Measurements from ENCODE around the gene GPR137. TPM values are rescaled to one million over a fixed set of nuclear protein-coding genes. Genes with fewer than 3 reads are reported as not detected.

The GPR137 gene
- polyA plus RNA-seq, 3 donors, result 7.8 to 21.0 (median 9.3) TPM

DNA sequence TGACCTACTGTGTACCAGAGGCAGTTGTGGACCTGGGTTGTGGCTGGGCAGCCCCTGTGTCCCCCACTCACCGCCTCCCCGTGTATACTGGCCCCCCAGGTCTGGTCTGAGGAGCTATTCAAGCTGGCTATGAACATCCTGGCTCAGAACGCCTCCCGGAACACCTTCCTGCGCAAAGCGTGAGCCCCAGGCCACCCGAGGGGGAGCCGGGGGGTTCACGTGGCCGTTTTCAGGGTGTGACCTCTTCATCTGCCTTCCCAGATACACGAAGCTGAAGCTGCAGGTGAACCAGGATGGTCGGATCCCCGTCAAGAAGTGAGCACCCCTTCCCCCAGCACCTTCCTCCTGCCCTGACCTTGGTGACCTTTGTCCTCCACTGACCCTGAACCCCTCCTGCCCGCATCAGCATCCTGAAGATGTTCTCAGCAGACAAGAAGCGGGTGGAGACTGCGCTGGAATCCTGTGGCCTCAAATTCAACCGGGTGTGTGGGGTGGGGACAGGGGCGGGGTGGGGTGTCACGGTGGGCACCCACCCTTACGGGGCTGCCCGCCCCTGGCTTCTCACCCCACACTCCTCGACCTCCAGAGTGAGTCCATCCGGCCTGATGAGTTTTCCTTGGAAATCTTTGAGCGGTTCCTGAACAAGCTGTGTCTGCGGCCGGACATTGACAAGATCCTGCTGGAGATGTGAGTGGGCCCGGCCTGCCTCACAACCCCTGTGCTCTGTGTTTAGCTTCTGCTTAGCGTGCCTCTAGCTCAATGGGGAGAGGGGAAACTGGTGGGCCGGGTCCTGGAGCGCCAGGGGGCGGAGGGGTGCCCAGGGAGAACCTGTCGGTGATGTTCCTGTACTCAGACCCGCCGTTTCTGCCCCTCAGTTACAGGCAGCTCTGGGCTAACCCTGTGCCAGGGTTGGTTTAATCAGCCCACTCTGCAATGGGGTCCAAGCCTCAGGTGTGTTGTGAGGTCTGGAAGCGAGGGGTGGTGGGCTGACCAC is 30.2 kb upstream of the GPR137 start:
- H3K4me2 ChIP-seq (replicated peaks; ENCODE audit: extremely low read depth, low read length, poor library complexity, severe bottlenecking), result no peak overlapping the region
- H3K27me3 ChIP-seq (ENCODE audit: control insufficient read depth in 2 of 2, insufficient read depth in 2 of 2, low read length in 2 of 2), result no peaks in the 10 kb centered on the region
- peaks cover 0 to 4% (median 0%) of the 10 kb centered on the region in 7 donors for H3K9me3 Mint-ChIP-seq
- peaks cover 51 to 62% of the 10 kb centered on the region in 2 donors for H3K36me3 ChIP-seq (replicated peaks in 1 of 2; ENCODE audit: control insufficient read depth in 1 of 2, insufficient read depth in 2 of 2, low read length in 2 of 2)
- intact Hi-C loops (cut with micrococcal nuclease), result no loop called here
- peaks cover 25 to 35% of the 10 kb centered on the region in 2 donors for H3K4me1 ChIP-seq (ENCODE audit: control insufficient read depth in 1 of 2, insufficient read depth in 2 of 2, low read length in 2 of 2)
- peaks cover 24% of the 10 kb centered on the region for H3K4me1 Mint-ChIP-seq
- no peak overlapping the region for H3K27ac ChIP-seq (ENCODE audit: low read depth in 1 of 2, low read length in 2 of 2)
- peaks cover 34% of the 10 kb centered on the region for H4K20me1 ChIP-seq (ENCODE audit: insufficient read depth, low read length)
- peaks cover 45 to 62% of the 10 kb centered on the region in 2 donors for H3K36me3 Mint-ChIP-seq
- TF ChIP-seq, protein P1, sequence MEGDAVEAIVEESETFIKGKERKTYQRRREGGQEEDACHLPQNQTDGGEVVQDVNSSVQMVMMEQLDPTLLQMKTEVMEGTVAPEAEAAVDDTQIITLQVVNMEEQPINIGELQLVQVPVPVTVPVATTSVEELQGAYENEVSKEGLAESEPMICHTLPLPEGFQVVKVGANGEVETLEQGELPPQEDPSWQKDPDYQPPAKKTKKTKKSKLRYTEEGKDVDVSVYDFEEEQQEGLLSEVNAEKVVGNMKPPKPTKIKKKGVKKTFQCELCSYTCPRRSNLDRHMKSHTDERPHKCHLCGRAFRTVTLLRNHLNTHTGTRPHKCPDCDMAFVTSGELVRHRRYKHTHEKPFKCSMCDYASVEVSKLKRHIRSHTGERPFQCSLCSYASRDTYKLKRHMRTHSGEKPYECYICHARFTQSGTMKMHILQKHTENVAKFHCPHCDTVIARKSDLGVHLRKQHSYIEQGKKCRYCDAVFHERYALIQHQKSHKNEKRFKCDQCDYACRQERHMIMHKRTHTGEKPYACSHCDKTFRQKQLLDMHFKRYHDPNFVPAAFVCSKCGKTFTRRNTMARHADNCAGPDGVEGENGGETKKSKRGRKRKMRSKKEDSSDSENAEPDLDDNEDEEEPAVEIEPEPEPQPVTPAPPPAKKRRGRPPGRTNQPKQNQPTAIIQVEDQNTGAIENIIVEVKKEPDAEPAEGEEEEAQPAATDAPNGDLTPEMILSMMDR (IDR thresholded peaks at IDR 0.05), result no peak
- H3K79me2 ChIP-seq (ENCODE audit: insufficient read depth, low read length), result peaks cover 18% of the 10 kb centered on the region
- H2AFZ ChIP-seq (ENCODE audit: insufficient read depth, low read depth, low read length, poor library complexity, severe bottlenecking), result no peak overlapping the region
- H3K9ac ChIP-seq (ENCODE audit: insufficient read depth, low read length, poor library complexity, severe bottlenecking), result no peak overlapping the region
- H3K9me3 ChIP-seq (replicated peaks in 1 of 2; ENCODE audit: control insufficient read depth in 1 of 2, insufficient read depth in 1 of 2, low read length in 2 of 2), result no peaks in the 10 kb centered on the region
- H3K4me3 Mint-ChIP-seq, result no peak overlapping the region
- peak overlapping the region in 1 of 7 donors; percentile 53 for H3K27ac Mint-ChIP-seq
- H3K27me3 Mint-ChIP-seq (ENCODE audit: low read depth in 3 of 3), result peaks cover 3 to 4% (median 4%) of the 10 kb centered on the region in 3 donors
- DNase-seq, result no peak
- WGBS (ENCODE audit: insufficient coverage), result over 99% methylated on average over 26 of the region's 35 CpGs
- no peak overlapping the region for H3K4me3 ChIP-seq (replicated peaks in 1 of 3; ENCODE audit: low read depth in 2 of 3, low read length in 3 of 3)

DNA sequence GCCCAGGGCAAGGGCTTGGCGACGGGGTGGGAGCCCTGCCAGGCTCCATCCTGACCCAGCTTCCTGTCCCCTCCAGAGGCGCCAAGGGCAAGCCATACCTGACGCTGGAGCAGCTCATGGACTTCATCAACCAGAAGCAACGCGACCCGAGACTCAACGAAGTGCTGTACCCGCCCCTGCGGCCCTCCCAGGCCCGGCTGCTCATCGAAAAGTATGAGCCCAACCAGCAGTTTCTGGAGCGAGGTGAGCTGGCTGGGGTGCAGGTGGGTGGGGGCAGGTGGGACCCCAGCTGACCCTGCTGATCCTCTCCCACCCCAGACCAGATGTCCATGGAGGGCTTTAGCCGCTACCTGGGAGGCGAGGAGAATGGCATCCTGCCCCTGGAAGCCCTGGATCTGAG is 29.3 kb upstream of the GPR137 start:
- Histone ChIP-seq H3K27me3 (ENCODE audit: control insufficient read depth in 2 of 2, insufficient read depth in 2 of 2, low read length in 2 of 2) (no peaks in the 10 kb centered on the region), H3K9me3 (replicated peaks in 1 of 2; ENCODE audit: control insufficient read depth in 1 of 2, insufficient read depth in 1 of 2, low read length in 2 of 2) (no peaks in the 10 kb centered on the region), H4K20me1 (ENCODE audit: insufficient read depth, low read length) (peaks cover 34% of the 10 kb centered on the region), H2AFZ (ENCODE audit: insufficient read depth, low read depth, low read length, poor library complexity, severe bottlenecking) (no peak overlapping the region), H3K79me2 (ENCODE audit: insufficient read depth, low read length) (peaks cover 18% of the 10 kb centered on the region), H3K4me3 (replicated peaks in 1 of 3; ENCODE audit: low read depth in 2 of 3, low read length in 3 of 3) (no peak overlapping the region), H3K4me2 (replicated peaks; ENCODE audit: extremely low read depth, low read length, poor library complexity, severe bottlenecking) (no peak overlapping the region), H3K27ac (ENCODE audit: low read depth in 1 of 2, low read length in 2 of 2) (no peak overlapping the region), H3K9ac (ENCODE audit: insufficient read depth, low read length, poor library complexity, severe bottlenecking) (no peak overlapping the region), H3K4me1 (ENCODE audit: control insufficient read depth in 1 of 2, insufficient read depth in 2 of 2, low read length in 2 of 2) (peaks cover 18 to 26% of the 10 kb centered on the region in 2 donors), H3K36me3 (replicated peaks in 1 of 2; ENCODE audit: control insufficient read depth in 1 of 2, insufficient read depth in 2 of 2, low read length in 2 of 2) (peaks cover 59 to 68% of the 10 kb centered on the region in 2 donors)
- TF ChIP-seq, protein P1 (IDR thresholded peaks at IDR 0.05), result no peak
- intact Hi-C loops (cut with micrococcal nuclease), result no loop called here
- 82% methylated on average over 7 of the region's 15 CpGs for WGBS (ENCODE audit: insufficient coverage)
- H3K4me1 Mint-ChIP-seq, result peaks cover 21% of the 10 kb centered on the region
- H3K27me3 Mint-ChIP-seq (ENCODE audit: low read depth in 3 of 3), result peaks cover 0 to 1% (median 0%) of the 10 kb centered on the region in 3 donors
- no peak overlapping the region for H3K4me3 Mint-ChIP-seq
- no peak overlapping the region for H3K27ac Mint-ChIP-seq
- DNase-seq, result no peak
- peaks cover 45 to 67% of the 10 kb centered on the region in 2 donors for H3K36me3 Mint-ChIP-seq
- H3K9me3 Mint-ChIP-seq, result peaks cover 0 to 4% (median 0%) of the 10 kb centered on the region in 7 donors
